HG03066 (cell line): ENCODE results near the gene GDPD5.

Experiments used
- ATAC-seq: cut with Tn5 transposase; IDR thresholded peaks from one replicate; pipeline ENCODE4 v1.9.1; 2021; ENCODE audit warnings: low read depth; ENCODE audit not compliant: unreplicated experiment

GDPD5 gene

DNA sequence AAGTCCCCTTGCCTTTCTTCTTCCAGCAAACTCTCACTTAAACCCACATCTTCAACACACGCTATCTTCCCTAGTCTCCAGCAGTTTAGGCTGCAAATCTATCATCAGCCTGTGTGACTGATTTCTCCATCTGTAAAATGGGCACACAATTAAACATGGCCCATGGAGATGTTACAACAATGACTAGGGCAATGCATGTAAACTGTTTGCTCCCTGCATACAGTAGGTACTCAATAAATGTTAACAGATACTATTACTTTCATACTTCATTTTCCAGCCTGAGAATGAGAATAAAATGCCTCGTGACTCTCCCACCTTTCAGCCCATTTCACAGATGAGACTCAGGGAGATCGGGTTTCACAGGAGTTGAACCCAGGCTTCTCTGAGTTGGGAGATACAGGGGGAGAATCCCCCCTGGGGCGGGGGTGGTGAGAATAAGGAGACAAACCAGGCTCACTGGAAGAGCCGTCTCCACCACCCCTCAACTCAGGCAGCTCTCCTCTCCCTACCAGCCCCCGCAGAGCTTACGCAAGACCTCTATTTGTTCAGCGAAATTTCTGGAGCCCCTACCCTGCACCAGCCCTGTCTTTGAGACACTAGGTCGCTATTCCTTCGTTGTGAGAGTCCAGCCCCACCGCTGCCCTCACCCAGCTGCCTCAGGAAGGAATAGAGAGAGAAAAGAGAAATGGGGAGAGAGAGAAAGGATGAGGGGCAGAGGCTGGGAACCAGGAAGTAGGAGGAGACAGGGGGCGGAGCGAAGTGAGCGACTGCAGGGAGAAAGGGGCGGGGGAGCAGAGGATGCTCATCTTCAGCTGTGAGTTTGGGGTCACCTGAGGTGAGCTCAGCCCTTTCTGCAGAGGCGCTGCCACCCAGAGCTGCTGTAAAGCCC, 50.6 kb downstream of the GDPD5 start:
- ATAC-seq: no peak

DNA sequence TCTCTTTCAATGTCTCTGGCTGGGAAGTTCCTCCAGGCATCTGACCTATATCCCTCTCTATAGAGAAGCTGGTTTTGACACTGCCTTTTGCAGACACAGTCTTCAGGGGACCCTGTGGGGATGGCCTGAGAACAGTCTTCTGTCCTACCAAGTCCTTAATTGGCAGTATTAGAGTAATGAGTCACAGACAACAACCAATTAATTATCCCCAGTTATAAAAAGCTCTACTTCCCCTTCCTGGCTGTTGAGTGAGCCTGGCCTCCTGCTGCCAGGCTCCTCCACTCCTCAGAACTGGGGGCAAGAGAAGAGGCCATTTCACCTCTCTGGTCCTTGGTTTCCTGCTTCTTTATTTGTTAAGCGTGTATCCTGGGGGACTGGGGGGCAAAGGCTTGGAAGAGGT, 51.5 kb downstream of the GDPD5 start:
- no peak for ATAC-seq

DNA sequence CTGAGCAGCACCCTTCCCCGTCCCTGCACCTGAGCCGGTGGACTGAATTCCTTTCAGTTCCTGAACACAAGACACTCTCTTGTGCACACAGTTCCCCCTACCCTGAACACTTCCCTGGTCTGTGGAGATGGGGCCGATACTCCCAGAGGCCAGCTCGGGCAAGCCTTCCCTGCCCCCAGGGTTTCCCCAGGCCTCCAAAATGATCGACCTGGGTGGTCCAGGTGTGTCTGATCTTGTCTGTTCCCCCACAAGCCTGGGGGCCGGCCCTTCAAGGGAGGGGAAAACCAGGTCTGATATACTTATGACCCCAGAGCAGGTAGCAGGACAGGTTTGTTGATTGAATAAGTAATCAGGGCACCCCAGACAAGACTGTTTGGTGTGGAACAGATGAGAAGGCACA, 52.1 kb downstream of the GDPD5 start:
- no peak for ATAC-seq

DNA sequence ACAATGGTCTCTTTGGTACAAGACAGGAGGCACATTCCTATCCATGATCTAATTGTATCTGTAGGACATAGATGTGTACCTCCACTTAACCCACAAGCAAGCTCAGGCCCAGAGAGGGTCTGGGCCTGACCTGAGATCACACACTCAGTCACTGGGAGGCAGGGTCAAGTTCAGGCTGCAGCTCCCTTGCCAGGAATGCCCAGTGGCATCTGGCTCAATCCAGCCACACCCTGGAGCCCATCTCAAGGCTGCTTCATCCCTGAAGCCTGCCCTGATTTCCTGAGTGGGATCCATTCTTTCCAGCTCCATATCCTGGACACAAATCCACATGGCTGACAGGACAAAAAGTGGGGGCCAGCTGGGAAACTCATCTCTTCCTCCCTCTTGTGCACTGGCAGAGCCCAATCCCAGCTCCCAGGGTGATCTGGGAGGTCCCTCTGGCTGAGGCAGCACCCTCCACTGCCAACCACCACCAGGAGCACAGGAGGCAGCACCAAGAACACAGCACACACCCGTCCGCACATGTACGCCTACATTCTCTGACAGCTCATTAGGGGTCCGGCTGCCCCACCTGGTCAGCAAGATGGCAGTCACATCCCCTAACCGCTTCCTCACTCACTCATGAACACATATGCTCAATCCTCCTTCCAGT, 53.5 kb downstream of the GDPD5 start:
- ATAC-seq: no peak

DNA sequence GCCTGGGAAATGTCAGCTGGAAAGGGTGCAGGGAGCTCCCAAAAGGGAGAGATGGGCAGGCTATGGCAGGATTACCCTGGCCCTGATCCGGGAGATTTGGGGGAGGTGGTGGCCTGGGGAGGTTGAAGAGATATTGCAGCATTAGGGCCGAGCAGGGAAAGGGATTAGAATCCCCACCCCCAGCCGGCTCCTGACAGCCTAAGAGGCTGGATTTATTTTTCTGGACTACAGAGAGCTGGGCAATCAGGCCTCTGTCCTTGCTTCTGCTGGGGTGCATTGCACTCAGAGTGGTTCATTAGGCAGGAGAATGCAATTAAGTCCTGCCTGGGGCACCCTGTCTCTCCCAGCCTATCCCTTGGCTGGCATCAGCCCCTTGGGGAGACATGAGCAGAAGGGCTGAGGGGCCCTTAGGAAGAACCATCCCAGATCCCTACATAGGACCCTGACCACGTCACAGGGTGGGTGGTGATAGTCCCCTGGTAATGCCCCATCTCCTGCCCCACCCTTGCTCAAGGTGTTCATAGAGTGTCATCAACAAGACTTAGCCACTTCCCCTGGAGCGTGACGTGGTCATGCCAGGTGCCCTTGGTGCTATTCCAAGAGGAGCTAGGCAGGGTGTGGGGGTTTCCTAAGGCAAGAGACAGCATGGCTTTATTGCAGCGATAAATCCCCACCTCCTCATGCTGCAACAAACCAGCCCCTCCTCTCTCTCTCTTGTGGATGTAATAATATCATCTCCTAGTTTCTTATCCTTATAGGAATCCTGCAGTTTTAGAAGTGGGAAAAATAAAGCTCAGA, 54.4 kb downstream of the GDPD5 start:
- no peak for ATAC-seq

GRCh38 chr11:75470476-75471080, 55.2 kb downstream of the GDPD5 start:
- ATAC-seq: no peak

- no peak for ATAC-seq
These were observed 55.8 kb downstream of the GDPD5 start for GRCh38 chr11:75469785-75470405.

GRCh38 chr11:75468534-75469340, 57.0 kb downstream of the GDPD5 start:
- no peak for ATAC-seq

DNA sequence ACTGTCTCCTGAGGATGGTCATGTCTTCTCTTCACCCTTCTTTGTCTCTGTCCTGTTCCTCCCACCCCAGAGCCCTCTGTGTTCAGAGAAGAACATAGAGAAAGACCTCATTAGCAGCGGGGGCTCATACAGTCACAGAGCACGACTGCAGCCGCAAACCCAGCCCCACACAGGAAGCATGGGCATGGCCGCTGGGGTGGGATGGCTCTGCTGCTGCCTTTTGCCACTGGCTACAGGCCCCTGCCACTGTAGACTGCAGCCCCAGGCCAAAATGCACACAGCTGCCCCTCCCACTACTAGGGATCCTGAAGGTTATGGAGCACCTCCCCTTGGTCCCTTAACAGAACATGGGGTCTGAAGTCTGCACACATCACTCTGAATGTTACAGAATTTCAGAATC, 57.9 kb downstream of the GDPD5 start:
- ATAC-seq: no peak

- no peak for ATAC-seq
These were observed 58.4 kb downstream of the GDPD5 start for GRCh38 chr11:75467311-75467710.

GRCh38 chr11:75465701-75466531, 59.8 kb downstream of the GDPD5 start:
- ATAC-seq: no peak

GRCh38 chr11:75463106-75463774, 62.5 kb downstream of the GDPD5 start:
- no peak for ATAC-seq

GRCh38 chr11:75462117-75462653, 63.6 kb downstream of the GDPD5 start:
- ATAC-seq: no peak

DNA sequence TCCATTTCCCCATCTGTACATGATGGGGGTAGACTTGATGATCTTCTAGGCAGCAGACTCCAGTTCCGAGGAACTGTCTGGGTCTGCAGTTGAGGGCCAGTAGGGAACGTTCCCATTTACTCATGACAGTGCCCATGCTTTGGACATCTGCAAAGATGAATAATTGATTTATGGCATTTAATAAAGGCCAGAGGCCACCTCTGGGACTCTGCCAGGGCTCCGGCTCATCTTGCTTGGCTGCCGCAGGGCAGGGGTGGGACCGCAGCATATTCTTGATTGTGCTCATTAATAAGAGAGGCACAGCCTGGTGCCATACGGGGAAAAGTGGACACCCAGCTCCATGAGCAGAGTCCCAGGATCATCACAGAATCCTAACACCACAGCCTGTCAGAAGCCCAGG, 64.6 kb downstream of the GDPD5 start:
- no peak for ATAC-seq

- ATAC-seq: no peak
These were observed 69.1 kb downstream of the GDPD5 start for GRCh38 chr11:75456596-75457183.

DNA sequence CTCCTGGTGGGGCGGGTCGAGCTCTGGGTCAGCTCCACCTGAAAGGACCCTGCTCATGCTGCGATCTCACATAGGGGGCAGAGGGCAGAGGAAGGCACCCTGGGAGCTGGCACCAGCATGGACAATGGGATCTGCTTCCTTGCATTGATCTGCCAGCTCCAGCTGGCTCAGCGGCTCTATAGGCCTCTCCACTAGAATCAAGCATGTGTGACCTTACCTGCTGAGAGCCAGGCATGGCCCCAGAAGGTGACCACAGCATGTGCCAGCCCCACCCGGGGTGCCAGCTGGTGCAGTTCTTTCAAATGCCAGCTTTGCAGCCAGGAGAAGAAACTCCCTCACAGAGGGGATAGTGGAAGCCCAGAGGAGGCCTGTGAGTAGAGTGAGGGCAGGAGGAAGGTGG, 70.8 kb downstream of the GDPD5 start:
- no peak for ATAC-seq

DNA sequence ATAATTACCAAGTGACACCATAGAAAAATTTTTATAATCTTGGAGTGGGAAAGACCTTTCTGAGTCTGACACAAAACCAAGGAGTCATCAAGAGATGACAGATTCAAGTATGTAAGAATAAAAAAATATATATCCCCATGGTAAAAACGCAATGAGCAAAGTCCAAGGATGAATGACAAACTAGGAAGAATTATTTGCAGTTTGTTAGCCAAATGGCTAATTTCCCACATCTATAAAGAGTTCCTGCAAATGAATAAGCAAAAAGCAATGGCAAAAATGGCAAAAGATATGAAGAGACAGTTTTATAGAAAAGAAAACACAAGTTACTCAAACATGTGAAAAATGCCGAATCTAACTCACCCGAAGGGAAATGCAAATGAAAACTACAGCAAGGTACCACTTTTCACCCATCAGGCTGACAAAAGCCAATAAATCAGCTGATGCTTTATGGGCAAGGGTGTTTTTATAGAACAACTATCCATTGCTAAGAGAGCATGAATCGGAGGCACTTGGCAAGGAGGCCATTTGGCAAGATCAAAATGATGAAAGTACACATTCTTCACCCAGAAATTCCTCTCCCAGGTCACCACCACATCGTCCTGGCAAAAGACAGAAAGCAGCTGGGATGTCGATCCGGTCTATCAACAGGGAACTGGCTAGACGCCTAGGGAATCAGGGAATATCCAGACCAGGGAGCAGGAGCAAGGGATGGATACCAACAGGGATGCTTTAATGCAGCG, 71.7 kb downstream of the GDPD5 start:
- no peak for ATAC-seq
